Progenitor cell of endocrine pancreas (in vitro differentiated cells): ENCODE measurements around the gene LRRTM1. TPM values are rescaled to one million over a fixed set of nuclear protein-coding genes. Genes with fewer than 3 reads are reported as not detected.

ENCODE experiments used
- DNase-seq: peaks from one replicate; pipeline ENCODE4 v3.0.0; 2021; ENCODE audit warnings: low spot score; ENCODE audit not compliant: unreplicated experiment
- H3K27ac Mint-ChIP-seq: 2 replicates; pipeline ENCODE4 v1.8.0; 2021; ENCODE audit warnings: mild to moderate bottlenecking, moderate library complexity, mixed read lengths
- H3K27me3 Mint-ChIP-seq: 2 replicates; pipeline ENCODE4 v1.8.0; 2021; ENCODE audit warnings: mixed read lengths
- H3K36me3 Mint-ChIP-seq: 2 replicates; pipeline ENCODE4 v1.8.0; 2022; ENCODE audit warnings: mixed read lengths; ENCODE audit not compliant: insufficient read depth
- H3K4me1 Mint-ChIP-seq: 2 replicates; pipeline ENCODE4 v1.8.0; 2021; ENCODE audit warnings: low read depth, mixed read lengths
- H3K4me3 Mint-ChIP-seq: 2 replicates; pipeline ENCODE4 v1.8.0; 2021; ENCODE audit warnings: low read depth, mild to moderate bottlenecking, moderate library complexity, mixed read lengths
- H3K9me3 Mint-ChIP-seq: 2 replicates; pipeline ENCODE4 v1.8.0; 2021; ENCODE audit warnings: low read depth, mixed read lengths
- CTCF ChIP-seq: fragments of 200-600 bp; sonication (generic); IDR thresholded peaks from one replicate; pipeline ENCODE4 v1.5.0; 2021; ENCODE audit warnings: antibody characterized with exemption, mild to moderate bottlenecking; ENCODE audit not compliant: unreplicated experiment
- total RNA-seq: library from RNA; stranded (reverse); gene quantifications from 2 replicates; pipeline ENCODE4 v1.2.1, GENCODE V29; 2021

Gene LRRTM1
- total RNA-seq, 1 donor from 2014 or later, result 1.6 TPM

- no peak overlapping the region for H3K4me3 Mint-ChIP-seq
- H3K4me1 Mint-ChIP-seq, result peaks cover 11% of the 10 kb centered on the region
- no peak overlapping the region for H3K27ac Mint-ChIP-seq
- no peak for DNase-seq
- no peaks in the 10 kb centered on the region for H3K9me3 Mint-ChIP-seq
- peaks cover 12% of the 10 kb centered on the region for H3K27me3 Mint-ChIP-seq
- H3K36me3 Mint-ChIP-seq, result no peaks in the 10 kb centered on the region
- peak; percentile 30 for TF ChIP-seq CTCF
These were observed 16.0 kb downstream of the LRRTM1 start for GRCh38 chr2:80288576-80288975.

- Mint-ChIP-seq H3K36me3 (peaks cover 1% of the 10 kb centered on the region), H3K9me3 (peaks cover 12% of the 10 kb centered on the region), H3K4me1 (no peaks in the 10 kb centered on the region), H3K27me3 (no peaks in the 10 kb centered on the region), H3K27ac (no peak overlapping the region), H3K4me3 (no peak overlapping the region)
- TF ChIP-seq CTCF, result no peak
- no peak for DNase-seq
These were observed 23.5 kb downstream of the LRRTM1 start for GRCh38 chr2:80281049-80281448.

- Mint-ChIP-seq H3K4me1 (no peaks in the 10 kb centered on the region), H3K27ac (no peak overlapping the region), H3K27me3 (no peaks in the 10 kb centered on the region), H3K9me3 (peaks cover 12% of the 10 kb centered on the region), H3K36me3 (peaks cover 1% of the 10 kb centered on the region), H3K4me3 (no peak overlapping the region)
- no peak for TF ChIP-seq CTCF
- no peak for DNase-seq
These were observed 24.0 kb downstream of the LRRTM1 start for GRCh38 chr2:80280598-80280997.

- no peaks in the 10 kb centered on the region for H3K36me3 Mint-ChIP-seq
- H3K4me1 Mint-ChIP-seq, result peaks cover 4% of the 10 kb centered on the region
- TF ChIP-seq CTCF, result no peak
- DNase-seq, result no peak
- H3K4me3 Mint-ChIP-seq, result no peak overlapping the region
- no peaks in the 10 kb centered on the region for H3K9me3 Mint-ChIP-seq
- H3K27ac Mint-ChIP-seq, result no peak overlapping the region
- no peaks in the 10 kb centered on the region for H3K27me3 Mint-ChIP-seq
These were observed 34.7 kb downstream of the LRRTM1 start for GRCh38 chr2:80269806-80270205.

GRCh38 chr2:80266231-80266630, 38.3 kb downstream of the LRRTM1 start:
- Mint-ChIP-seq H3K4me3 (no peak overlapping the region), H3K36me3 (no peaks in the 10 kb centered on the region), H3K4me1 (no peaks in the 10 kb centered on the region), H3K27me3 (no peaks in the 10 kb centered on the region), H3K27ac (no peak overlapping the region), H3K9me3 (peaks cover under 1% of the 10 kb centered on the region)
- no peak for TF ChIP-seq CTCF
- no peak for DNase-seq
